ENCODE results near the gene FTCD. TPM values are rescaled to one million over a fixed set of nuclear protein-coding genes. Genes with fewer than 3 reads are reported as not detected.

The FTCD gene
- total and polyA plus RNA-seq, 9 of the 15 experiments (the other 6 are each of a cell fraction or from before 2014, with no cell fraction given): 0.11 to 1.6 (median 0.67) TPM; not detected in 5

DNA sequence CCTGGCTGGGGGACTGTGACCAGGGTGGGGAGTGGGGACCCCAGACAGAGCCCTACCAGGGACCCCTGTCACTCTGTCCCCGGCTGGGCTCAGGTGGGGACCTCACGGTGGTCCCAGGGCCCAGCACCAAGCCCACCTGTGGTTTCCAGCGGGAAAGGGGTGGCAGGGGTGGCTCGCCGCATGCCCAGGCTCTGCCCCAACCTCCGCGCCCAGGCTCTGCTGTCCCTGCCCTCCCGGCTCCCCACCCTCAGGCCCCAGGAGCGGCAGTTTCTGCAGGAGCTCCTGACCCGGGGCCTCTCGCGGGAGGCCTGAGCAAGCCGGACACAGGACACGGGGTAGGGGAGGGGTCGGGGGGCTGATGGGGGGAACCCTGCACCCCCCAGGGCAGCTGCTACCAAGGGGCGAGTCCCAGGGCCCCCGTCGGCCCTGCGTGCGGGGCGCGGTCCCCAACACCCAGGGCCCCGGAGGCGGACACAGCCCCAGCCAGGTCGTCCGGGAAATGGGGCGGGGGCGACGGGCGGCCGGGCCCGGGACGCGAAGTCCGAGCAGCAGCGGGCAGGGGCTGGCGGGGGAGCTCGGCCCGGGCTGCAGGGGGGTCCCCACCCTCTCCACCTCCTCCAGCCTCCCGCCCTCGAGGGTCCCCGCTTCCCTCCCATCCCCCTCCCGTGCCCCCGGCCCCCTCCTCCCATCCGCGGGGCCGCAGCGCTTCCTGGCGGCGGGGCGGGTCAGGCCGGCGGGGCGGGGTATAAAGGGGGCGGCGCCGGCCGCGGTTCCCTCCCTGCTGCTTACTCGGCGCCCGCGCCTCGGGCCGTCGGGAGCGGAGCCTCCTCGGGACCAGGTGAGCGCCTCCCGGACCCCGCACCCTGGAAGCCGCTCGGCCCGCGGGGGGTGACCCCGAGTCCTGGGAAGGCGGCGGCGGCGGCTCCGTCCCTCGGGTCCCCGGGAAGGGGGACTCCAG, 57.8 kb downstream of the FTCD start, which contains the start of gene COL6A2 (continued):
- TF ChIP-seq RBM25 (IDR thresholded peaks at IDR 0.05; ENCODE audit: low read depth, low read length, severe bottlenecking) (no peak), ZNF12 (CRISPR knock-in tag; IDR thresholded peaks at IDR 0.05) (no peak), ZBTB7A (IDR thresholded peaks at IDR 0.05; ENCODE audit: borderline replicate concordance, control insufficient read depth, low read depth, low read length) (peak; percentile 65; the same call in 1 of the 2 replicates), ADNP (tag; IDR thresholded peaks at IDR 0.05) (no peak), BACH1 (tag; IDR thresholded peaks at IDR 0.05) (no peak), SMAD3 (CRISPR knock-in tag; conservative IDR thresholded peaks at IDR 0.05) (no peak), HNRNPL (IDR thresholded peaks at IDR 0.05; ENCODE audit: low read depth, low read length) (no peak), PRPF4 (IDR thresholded peaks at IDR 0.05; ENCODE audit: insufficient read depth, low read depth, low read length, poor library complexity, severe bottlenecking) (no peak), VEZF1 (CRISPR knock-in tag; IDR thresholded peaks at IDR 0.05) (peak; percentile 67), ARHGAP35 (IDR thresholded peaks at IDR 0.05; ENCODE audit: partially characterized antibody) (no peak), ZNF717 (CRISPR knock-in tag; IDR thresholded peaks at IDR 0.05) (no peak), PURB (CRISPR knock-in tag; IDR thresholded peaks at IDR 0.05; ENCODE audit: low read depth) (no peak), CTCF (IDR thresholded peaks at IDR 0.05 in 2 of 3, conservative IDR thresholded peaks at IDR 0.05 in 1 of 3; ENCODE audit: insufficient read depth in 2 of 3, low read depth in 1 of 3, low read length in 3 of 3) (peak in 2 of 3 experiments; percentile 15 to 32; a peak in 4 of 6 replicates), HLTF (IDR thresholded peaks at IDR 0.05) (no peak), XRCC5 (IDR thresholded peaks at IDR 0.05; ENCODE audit: low read depth, low read length) (no peak), ZNF766 (CRISPR knock-in tag; conservative IDR thresholded peaks at IDR 0.05) (no peak)
